HG03066 (cell line): ENCODE results near the gene TRAF1.
"Not testable (repeated sequence)": the region's sequence is repeated elsewhere in the genome, so short reads cannot be mapped to it uniquely, and the experiment has no call there.

ENCODE experiments used
- ATAC-seq: cut with Tn5 transposase; IDR thresholded peaks from one replicate; pipeline ENCODE4 v1.9.1; 2021; ENCODE audit warnings: low read depth; ENCODE audit not compliant: unreplicated experiment

Gene TRAF1

GRCh38 chr9:120926397-120926928 lies at the start of gene TRAF1:
TSS of gene TRAF1 (minus strand) at chr9:120926796. CDS start at chr9:120926075, 721 bp downstream.
- peak; percentile 16 for ATAC-seq

GRCh38 chr9:120974921-120975320 lies 48.3 kb upstream of the TRAF1 start:
- no peak for ATAC-seq

- ATAC-seq = no peak
These were observed 47.6 kb upstream of the TRAF1 start for GRCh38 chr9:120974181-120974580.

DNA sequence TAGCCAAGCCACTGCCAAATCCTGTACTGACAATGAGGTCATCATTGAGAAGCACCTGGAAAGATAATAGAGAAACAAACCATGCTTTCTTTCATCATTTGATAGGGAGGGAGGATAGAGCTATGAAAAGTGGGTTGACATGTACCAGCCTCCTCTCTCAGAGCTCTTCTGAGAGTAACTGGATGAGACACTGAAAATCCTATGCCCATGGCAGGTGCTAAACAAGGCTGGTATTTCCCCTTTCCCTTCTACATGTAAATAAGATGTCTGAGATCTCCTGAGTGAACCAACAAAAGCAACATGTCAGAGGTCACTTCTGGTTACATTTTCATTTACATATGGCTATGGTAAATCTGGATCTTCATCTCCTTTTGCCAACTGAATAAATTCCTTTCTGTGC lies 45.3 kb upstream of the TRAF1 start:
- ATAC-seq = no peak

- ATAC-seq = not testable (repeated sequence)
These were observed 44.9 kb upstream of the TRAF1 start for GRCh38 chr9:120971471-120971870.

GRCh38 chr9:120970244-120970643 lies 43.6 kb upstream of the TRAF1 start:
- no peak for ATAC-seq

- no peak for ATAC-seq
These were observed 39.4 kb upstream of the TRAF1 start for GRCh38 chr9:120966013-120966369.

GRCh38 chr9:120965344-120966012 lies 38.9 kb upstream of the TRAF1 start:
- no peak for ATAC-seq

GRCh38 chr9:120961936-120962335 lies 35.3 kb upstream of the TRAF1 start:
- ATAC-seq = no peak

GRCh38 chr9:120960001-120960400 lies 33.4 kb upstream of the TRAF1 start:
- no peak for ATAC-seq

- ATAC-seq = no peak
These were observed 30.3 kb upstream of the TRAF1 start for GRCh38 chr9:120956862-120957261.

- no peak for ATAC-seq
These were observed 25.5 kb upstream of the TRAF1 start for GRCh38 chr9:120951960-120952618.

DNA sequence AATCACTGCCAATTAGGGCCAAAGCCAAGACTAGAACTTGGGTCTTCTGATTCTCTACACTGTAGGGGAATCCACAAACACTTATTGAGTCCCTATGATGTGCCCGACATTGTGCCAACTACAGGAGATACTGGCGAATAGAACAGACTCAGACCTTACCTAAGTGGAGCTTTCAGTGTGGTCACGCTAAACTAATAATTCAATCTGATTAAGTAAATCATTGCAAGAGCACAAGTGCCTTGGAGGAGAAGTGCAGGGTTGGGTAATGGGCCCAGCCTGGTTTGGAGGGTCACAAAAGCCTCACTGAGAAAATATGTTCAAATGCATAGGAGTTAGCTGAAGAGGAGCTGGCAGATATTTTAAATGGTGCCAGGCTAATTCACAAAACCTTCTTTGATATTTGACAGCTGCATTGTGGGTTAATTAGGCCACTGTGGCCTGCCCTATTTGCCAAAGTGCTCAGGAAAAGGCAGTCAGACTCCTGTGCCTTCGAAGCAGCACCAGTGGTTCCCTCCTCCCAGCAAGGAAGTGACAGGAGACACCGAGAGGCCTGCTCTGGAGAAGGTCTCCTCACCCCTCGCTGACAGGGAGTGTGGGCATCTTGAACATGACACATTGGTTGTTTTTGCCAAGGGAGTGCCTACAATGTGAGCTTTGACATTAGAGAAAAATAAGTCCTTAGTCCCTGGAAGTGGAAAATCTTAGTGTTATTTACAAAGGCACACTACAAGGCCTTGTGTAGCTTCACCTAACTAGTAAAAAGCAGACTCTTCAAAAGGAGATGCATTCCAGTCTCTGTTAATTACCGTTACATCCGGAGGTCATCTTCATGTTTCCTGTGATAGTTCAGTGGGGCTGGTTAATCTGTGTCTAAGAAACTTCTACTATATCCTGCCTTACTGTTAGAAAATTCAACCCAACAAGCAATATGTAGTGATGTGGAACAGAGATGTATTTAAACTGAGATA lies 24.1 kb upstream of the TRAF1 start:
- ATAC-seq = no peak

GRCh38 chr9:120949290-120949689 lies 22.7 kb upstream of the TRAF1 start:
- ATAC-seq = no peak

- no peak for ATAC-seq
These were observed 22.2 kb upstream of the TRAF1 start for GRCh38 chr9:120948824-120949223.

GRCh38 chr9:120947222-120947621 lies 20.6 kb upstream of the TRAF1 start:
- ATAC-seq = no peak

GRCh38 chr9:120946259-120946658 lies 19.7 kb upstream of the TRAF1 start:
- ATAC-seq = no peak

DNA sequence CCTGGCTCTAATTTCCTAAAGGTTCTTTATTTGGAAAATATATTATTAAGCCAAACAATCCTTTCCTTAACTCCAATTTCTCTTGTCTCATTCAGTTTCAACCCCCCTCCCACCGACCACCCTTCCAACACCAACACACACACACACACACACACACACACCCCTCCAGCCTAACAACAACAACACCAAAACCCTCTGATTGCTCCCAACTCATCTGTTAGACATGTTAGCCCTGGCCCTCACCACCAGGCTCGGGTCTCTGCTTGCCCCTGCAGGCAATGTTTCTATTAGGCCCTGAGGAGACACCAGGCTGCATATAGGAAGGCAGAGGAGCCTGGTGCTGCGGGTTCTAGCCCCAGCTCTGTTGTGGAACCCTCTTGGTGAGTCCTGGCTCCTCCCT lies 18.4 kb upstream of the TRAF1 start:
- ATAC-seq = no peak

- peak; percentile 100 for ATAC-seq
These were observed 17.8 kb upstream of the TRAF1 start for GRCh38 chr9:120944434-120944843.

DNA sequence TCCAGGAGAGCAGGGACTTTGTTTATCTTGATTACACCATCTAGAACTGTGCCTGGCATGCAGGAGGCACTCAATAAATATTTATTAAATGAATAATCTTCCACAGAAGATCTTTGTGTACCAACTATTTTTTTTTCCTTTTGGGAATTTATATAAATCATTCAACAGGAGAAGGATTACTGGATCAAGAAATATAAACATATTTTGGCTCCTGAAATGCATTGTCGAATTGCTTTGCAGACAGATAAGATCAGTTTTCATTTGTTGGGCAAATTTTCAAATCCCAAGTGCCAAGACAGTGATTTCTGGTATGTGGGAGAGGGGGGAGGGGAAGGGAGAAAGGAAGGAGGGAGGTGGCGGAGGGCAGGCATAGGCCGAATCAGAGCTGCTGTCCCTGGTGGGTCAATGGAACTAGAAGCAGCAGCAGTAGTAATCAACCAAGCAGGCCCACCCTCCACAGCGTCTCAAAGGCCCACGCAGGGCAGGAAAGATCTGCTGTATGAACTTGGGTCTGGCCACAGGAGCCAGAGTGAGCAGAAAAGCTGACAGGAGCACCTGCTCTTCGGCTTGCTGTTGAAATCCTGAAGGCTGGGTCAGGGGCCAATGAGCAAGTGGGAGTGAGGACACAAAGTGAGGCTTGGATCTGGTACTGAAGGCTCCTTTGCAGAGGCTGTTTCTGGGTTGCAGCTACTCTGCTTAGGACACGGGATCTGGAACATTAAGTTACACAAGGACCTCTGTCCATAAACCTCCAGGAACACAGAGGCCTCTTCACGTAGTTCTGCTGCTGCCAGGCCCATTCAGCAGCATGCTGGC lies 15.8 kb upstream of the TRAF1 start:
- no peak for ATAC-seq
